Aorta (tissue), 5 donors: ENCODE results near the gene SYNE1. TPM values are rescaled to one million over a fixed set of nuclear protein-coding genes. Genes with fewer than 3 reads are reported as not detected.

Experiments used
- ATAC-seq: fragments of 200-7000 bp; cut with Tn5 transposase; one replicate; pipeline ENCODE4 v1.9.1; 2022; ENCODE audit warnings: moderate library complexity; ENCODE audit not compliant: low FRiP score
- DNase-seq, 2 donors: peaks; one replicate each; pipeline ENCODE4 v3.0.0-alpha.2; 2020
- H3K27ac ChIP-seq, 2 donors: one replicate each; pipeline ENCODE4 v1.5.1; 2013; ENCODE audit warnings: low read length in 2 of 2, mild to moderate bottlenecking in 2 of 2, moderate library complexity in 2 of 2, control low read depth in 1 of 2, inconsistent platforms in 1 of 2, low read depth in 1 of 2
- H3K27me3 ChIP-seq, 2 donors: one replicate each; pipeline ENCODE4 v1.6.1; 2013; ENCODE audit warnings: control low read depth in 1 of 2, low read length in 1 of 2, mild to moderate bottlenecking in 1 of 2, moderate library complexity in 1 of 2; ENCODE audit not compliant: insufficient read depth in 2 of 2, control insufficient read depth in 1 of 2
- H3K36me3 ChIP-seq, 2 donors: one replicate each; pipeline ENCODE4 v1.6.1; 2013; ENCODE audit warnings: control low read depth in 1 of 2, low read length in 1 of 2, mild to moderate bottlenecking in 1 of 2; ENCODE audit not compliant: insufficient read depth in 2 of 2, control insufficient read depth in 1 of 2
- H3K4me1 ChIP-seq, 2 donors: one replicate each; pipeline ENCODE4 v1.6.1; 2013; ENCODE audit warnings: low read length in 2 of 2, control low read depth in 1 of 2, mild to moderate bottlenecking in 1 of 2, moderate library complexity in 1 of 2; ENCODE audit not compliant: insufficient read depth in 2 of 2, control insufficient read depth in 1 of 2
- H3K4me3 ChIP-seq, 2 donors: one replicate each; pipeline ENCODE4 v1.5.1; 2013; ENCODE audit warnings: low read length in 2 of 2, control low read depth in 1 of 2, mild to moderate bottlenecking in 1 of 2
- H3K9me3 ChIP-seq: one replicate; pipeline ENCODE4 v1.6.1; 2013; ENCODE audit warnings: mild to moderate bottlenecking, low read length; ENCODE audit not compliant: control insufficient read depth
- WGBS, 2 donors: extraction: QIAGEN DNeasy Blood & Tissue Kit; methylation state at CpG; one replicate each; pipeline ENCODE4 v1.1.7; 2013; 5-methylcytosine and 5-hydroxymethylcytosine counted together
- intact Hi-C, 2 donors: fragments of 100-400 bp; cut with DNase I; formaldehyde crosslinking; loops; one replicate each; pipeline versions ENCODE4 v1.14.2 to v1.15.0; 2022
- polyA plus RNA-seq, 2 donors: library from polyadenylated mRNA; stranded (reverse); fragments of 200-250 nt; gene quantifications; one replicate each; pipeline ENCODE4 v1.2.3, GENCODE V29; 2013
- total RNA-seq, 2 donors: library from RNA; stranded (reverse); fragmentation: NEBNext Ultra II Directional; extraction: Animal tissue kit (Norgen Biotek cat#: 25700); gene quantifications; one replicate each; pipeline ENCODE4 v1.2.1, GENCODE V29; 2021
- donor health status: healthy with polysubstance abuse.
- donor health status: Bipolar disorder and iron deficiency.
- donor health status: DM: no; HTN: no; CAD: no.
- donor health status: DM: no; HTN: no; CAD: no.
- donor health status: DM: yes; HTN: yes; CAD: no.

The SYNE1 gene
- total and polyA plus RNA-seq, 4 donors: 54.3 to 356 (median 221) TPM

DNA sequence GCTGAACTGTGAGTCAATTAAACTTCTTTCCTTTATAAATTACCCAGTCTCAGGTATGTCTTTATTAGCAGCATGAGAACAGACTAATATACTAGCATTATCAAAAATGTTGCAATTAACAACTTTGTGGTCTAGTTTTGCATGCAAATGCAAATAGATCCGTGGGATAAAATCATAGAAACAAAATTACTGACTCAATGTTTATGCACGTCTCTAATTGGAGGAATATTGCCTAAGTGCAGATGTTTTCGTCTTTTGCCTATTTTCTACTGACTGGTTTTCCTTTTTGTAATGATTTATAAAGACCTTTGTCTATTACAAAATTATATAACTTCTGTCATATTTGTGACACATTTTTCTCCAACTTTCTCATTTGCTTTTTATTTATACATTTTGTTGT, 51.9 kb downstream of the SYNE1 start:
- ATAC-seq (no peak), DNase-seq (no peak)
- Histone ChIP-seq H3K36me3 (no peaks in the 10 kb centered on the region), H3K9me3 (no peaks in the 10 kb centered on the region), H3K27ac (no peak overlapping the region), H3K4me3 (no peak overlapping the region), H3K27me3 (no peaks in the 10 kb centered on the region), H3K4me1 (no peaks in the 10 kb centered on the region)
- WGBS, 2 donors: 86 to 90% methylated on average over 3 of the region's 3 CpGs
- intact Hi-C loops: no loop called here

DNA sequence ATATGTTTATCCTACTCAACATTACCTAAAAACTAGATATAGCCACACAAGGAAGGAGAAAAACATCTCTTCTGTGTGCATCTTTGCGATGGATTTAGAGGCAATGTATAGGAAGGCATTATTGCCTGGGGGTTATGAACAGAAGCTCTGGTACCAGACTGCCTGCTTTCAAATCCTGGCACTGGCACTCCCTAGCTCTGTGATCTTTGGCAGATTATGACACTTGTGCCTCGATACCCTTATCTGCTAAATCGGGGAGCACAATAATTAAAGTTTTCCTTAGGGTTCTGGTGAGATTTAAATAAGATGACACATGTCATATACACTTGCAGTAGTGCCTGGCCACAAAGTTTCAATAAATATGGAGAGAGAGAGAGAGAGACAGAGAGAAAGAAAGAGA, 53.3 kb downstream of the SYNE1 start:
- H3K27me3 ChIP-seq: no peaks in the 10 kb centered on the region
- no peaks in the 10 kb centered on the region for H3K36me3 ChIP-seq
- H3K4me1 ChIP-seq: no peaks in the 10 kb centered on the region
- intact Hi-C loops: no loop called here
- no peaks in the 10 kb centered on the region for H3K9me3 ChIP-seq
- ATAC-seq: no peak
- no peak overlapping the region for H3K27ac ChIP-seq
- 37 to 45% methylated on average over 3 of the region's 3 CpGs for WGBS, 2 donors
- DNase-seq: no peak
- no peak overlapping the region for H3K4me3 ChIP-seq

DNA sequence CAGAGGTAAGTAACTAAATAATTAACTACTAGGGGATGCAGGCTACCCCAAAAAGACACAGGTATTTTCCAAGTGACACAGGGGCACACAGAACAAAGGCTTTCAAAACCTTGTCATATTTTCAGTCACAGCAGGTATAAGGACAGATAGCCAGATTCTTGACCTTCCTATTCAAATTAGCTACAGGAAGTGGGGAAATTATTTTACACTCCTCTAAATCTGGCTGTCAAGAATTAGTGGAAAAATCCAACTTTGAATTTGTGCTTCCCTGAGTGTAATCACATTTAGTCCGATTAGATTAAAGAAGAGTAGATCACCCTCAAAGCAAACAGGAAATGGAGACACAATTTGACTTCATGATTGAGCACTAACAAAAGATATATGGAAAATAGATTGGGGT, 60.6 kb downstream of the SYNE1 start:
- Histone ChIP-seq H3K4me3 (no peak overlapping the region), H3K36me3 (no peaks in the 10 kb centered on the region), H3K4me1 (no peaks in the 10 kb centered on the region), H3K27me3 (no peaks in the 10 kb centered on the region), H3K27ac (no peak overlapping the region), H3K9me3 (no peaks in the 10 kb centered on the region)
- ATAC-seq (no peak), DNase-seq (no peak)
- WGBS, 2 donors: 70 to 76% methylated on average over 1 of the region's 1 CpG
- intact Hi-C loops: no loop called here

DNA sequence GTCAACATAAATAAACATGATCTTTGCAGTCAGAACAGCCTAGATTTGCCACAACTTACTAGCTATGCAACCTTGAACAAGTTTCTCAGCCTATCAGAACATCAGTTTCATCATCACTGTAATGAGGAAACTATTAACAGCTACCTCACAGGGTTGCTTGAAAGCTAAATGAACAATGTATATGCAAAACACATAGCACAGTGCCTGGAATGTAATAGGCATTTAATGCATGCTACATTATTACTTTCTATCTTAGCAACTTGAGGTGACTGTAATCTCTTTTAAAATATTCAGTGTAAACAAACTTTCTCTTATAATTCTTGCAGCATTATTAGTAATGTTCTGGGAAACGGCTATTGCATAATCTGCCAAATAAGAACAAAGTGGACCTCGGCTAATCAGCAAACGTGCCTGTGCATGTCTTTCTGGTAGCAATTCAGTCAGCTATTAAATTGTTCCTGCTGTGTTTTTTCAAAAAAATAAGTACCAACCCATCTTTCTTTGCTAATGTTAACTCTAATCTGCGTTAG, 61.5 kb downstream of the SYNE1 start:
- H3K27me3 ChIP-seq: no peaks in the 10 kb centered on the region
- DNase-seq (no peak), ATAC-seq (no peak)
- intact Hi-C loops: no loop called here
- no peaks in the 10 kb centered on the region for H3K9me3 ChIP-seq
- no peaks in the 10 kb centered on the region for H3K4me1 ChIP-seq
- no peak overlapping the region for H3K27ac ChIP-seq
- H3K4me3 ChIP-seq: no peak overlapping the region
- 49 to 55% methylated on average over 4 of the region's 4 CpGs for WGBS, 2 donors
- no peaks in the 10 kb centered on the region for H3K36me3 ChIP-seq

DNA sequence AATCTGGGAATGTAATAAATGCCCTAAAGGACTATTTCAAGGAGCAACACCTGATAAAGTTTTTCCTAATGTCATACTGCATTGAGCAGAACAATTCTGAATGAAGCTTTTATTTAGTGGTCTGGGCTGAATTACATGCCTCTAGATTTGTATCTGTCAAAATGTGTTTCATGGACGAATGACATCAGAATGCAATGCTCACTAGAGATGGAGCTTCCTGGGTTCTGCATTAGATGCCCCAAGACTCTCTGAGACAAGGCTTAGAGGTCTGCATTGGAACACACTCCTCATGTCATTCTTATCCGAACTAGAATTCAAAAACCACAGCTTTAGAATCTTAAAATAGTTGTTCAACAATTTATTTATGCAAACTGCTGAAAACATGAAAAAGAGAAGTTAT, 62.0 kb downstream of the SYNE1 start:
- Histone ChIP-seq H3K9me3 (no peaks in the 10 kb centered on the region), H3K27me3 (no peaks in the 10 kb centered on the region), H3K4me3 (no peak overlapping the region), H3K36me3 (no peaks in the 10 kb centered on the region), H3K4me1 (no peaks in the 10 kb centered on the region), H3K27ac (no peak overlapping the region)
- ATAC-seq: no peak
- DNase-seq: no peak
- intact Hi-C loops: no loop called here
- 40 to 47% methylated on average over 2 of the region's 2 CpGs for WGBS, 2 donors

DNA sequence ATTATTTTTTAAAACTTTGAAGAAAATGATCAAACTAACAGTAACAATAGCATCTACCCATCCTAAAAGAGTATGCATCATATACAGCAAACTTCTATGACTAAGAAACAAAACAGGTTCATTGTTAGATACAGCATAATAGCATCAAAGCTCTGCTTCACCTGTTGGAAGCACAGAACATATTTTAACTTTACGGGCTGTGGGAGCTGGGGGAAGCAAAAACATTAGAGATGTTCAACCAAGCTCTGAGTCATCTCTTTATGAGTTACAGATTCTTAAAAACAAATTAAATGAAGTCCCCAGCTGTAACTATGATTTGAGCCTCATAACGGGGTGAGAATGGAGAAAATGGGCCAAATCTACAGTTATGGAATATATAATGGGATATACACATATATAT, 63.4 kb downstream of the SYNE1 start:
- no peak overlapping the region for H3K27ac ChIP-seq
- ATAC-seq: no peak

DNA sequence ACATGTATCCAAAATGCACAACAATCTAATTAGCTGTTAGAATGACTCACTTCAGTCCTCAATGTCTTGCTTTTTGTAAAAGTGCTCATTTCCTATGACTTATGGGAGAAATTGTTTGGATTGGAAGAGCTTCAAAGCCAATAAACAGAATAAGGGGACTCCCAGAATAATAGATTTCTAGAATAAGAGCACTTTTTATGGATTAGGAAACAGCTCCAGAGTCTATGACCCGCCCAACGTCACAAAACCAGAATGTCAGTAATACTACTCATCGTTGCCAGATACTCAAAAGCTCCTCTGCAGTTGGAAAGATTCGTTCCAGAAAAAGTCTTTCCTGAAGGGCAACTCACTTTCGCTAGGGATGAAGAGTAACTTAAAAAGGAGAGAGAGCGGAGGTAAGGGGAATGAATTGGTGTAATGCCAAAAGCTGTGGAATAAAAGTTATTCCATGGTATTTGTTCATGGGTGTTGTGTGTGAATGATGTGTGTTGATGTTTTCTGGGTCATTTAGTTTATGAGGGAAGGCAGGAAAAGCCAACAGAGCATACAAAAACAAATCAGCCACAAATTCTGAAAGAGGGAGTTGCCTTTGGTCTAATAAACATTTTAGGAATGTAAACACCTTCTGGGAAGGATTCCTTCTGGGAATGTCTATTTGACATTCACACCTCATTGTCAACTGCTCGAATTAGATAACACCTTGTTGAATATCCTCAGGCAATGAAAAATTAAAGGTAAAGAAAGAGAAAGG, 64.6 kb downstream of the SYNE1 start:
- Histone ChIP-seq H3K4me3 (no peak overlapping the region), H3K36me3 (no peaks in the 10 kb centered on the region), H3K9me3 (no peaks in the 10 kb centered on the region), H3K27me3 (no peaks in the 10 kb centered on the region), H3K4me1 (no peaks in the 10 kb centered on the region), H3K27ac (no peak overlapping the region)
- intact Hi-C loops: no loop called here
- WGBS, 2 donors: 33 to 57% methylated on average over 7 of the region's 7 CpGs
- no peak for DNase-seq
- ATAC-seq: no peak

More for the DNA sequence above, 63.4 kb downstream of the SYNE1 start:
- DNase-seq: no peak
- Histone ChIP-seq H3K27me3 (no peaks in the 10 kb centered on the region), H3K36me3 (no peaks in the 10 kb centered on the region), H3K4me1 (no peaks in the 10 kb centered on the region), H3K4me3 (no peak overlapping the region), H3K9me3 (no peaks in the 10 kb centered on the region)
- intact Hi-C loops: no loop called here
- 84 to 85% methylated on average over 2 of the region's 2 CpGs for WGBS, 2 donors

DNA sequence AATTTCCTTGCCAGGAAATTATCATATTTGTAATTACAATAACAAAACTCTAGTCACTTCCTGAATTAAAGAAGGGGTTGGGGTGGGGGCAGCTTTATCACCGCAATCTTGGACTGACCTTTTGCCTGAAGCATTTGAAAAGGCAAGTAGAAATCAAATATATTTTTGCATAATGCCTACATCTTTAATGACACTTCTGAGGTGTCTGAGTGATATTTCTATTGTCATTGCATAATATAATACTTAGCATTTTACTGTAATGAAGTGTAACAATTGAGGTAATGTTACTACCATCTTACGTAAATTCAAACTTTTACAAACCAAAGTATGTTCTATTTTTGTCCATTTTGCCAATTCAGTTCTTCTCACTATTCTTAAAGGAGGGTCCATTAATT, 65.2 kb downstream of the SYNE1 start:
- no peak for ATAC-seq
- H3K27ac ChIP-seq: no peak overlapping the region

DNA sequence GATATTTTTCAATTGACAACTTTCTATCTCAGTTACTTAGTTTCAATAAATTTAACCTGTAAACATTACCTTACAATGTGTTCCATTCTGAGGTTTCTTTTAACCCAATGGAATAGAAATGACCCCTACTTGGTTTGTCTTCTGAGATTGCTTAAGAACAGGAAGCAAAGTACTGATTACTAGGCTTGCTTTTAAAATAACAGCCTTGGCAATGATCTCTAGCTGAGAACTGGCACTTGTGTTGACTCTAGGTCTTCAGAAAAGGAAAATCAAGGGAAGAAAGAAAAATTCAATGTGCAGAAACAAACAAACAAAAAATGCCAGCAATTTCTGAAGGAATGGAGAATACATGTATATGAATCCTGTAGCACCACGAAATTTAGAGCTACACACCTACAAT, 66.1 kb downstream of the SYNE1 start:
- Histone ChIP-seq H3K4me3 (no peak overlapping the region), H3K27ac (no peak overlapping the region), H3K36me3 (no peaks in the 10 kb centered on the region), H3K27me3 (no peaks in the 10 kb centered on the region), H3K9me3 (no peaks in the 10 kb centered on the region), H3K4me1 (no peaks in the 10 kb centered on the region)
- no peak for DNase-seq
- ATAC-seq: no peak
- WGBS, 2 donors: 53 to 66% methylated on average over 1 of the region's 1 CpG
- intact Hi-C loops: no loop called here

More for the DNA sequence above, 65.2 kb downstream of the SYNE1 start:
- DNase-seq: no peak
- H3K4me3 ChIP-seq: no peak overlapping the region
- no peaks in the 10 kb centered on the region for H3K27me3 ChIP-seq
- WGBS, 2 donors: 77 to 80% methylated on average over 2 of the region's 2 CpGs
- H3K36me3 ChIP-seq: no peaks in the 10 kb centered on the region
- H3K9me3 ChIP-seq: no peaks in the 10 kb centered on the region
- intact Hi-C loops: no loop called here
- no peaks in the 10 kb centered on the region for H3K4me1 ChIP-seq
